G401.6 (cell line): Measurements from ENCODE around the gene SLC25A21.
"Not testable (repeated sequence)": the region's sequence is repeated elsewhere in the genome, so short reads cannot be mapped to it uniquely, and the experiment has no call there.

ENCODE experiments used
- FAIRE-seq: peaks from 2 replicates; lab custom pipeline; 2012; peaks lifted over from hg19 to GRCh38; lab: Jason Lieb, UNC

Gene SLC25A21

DNA sequence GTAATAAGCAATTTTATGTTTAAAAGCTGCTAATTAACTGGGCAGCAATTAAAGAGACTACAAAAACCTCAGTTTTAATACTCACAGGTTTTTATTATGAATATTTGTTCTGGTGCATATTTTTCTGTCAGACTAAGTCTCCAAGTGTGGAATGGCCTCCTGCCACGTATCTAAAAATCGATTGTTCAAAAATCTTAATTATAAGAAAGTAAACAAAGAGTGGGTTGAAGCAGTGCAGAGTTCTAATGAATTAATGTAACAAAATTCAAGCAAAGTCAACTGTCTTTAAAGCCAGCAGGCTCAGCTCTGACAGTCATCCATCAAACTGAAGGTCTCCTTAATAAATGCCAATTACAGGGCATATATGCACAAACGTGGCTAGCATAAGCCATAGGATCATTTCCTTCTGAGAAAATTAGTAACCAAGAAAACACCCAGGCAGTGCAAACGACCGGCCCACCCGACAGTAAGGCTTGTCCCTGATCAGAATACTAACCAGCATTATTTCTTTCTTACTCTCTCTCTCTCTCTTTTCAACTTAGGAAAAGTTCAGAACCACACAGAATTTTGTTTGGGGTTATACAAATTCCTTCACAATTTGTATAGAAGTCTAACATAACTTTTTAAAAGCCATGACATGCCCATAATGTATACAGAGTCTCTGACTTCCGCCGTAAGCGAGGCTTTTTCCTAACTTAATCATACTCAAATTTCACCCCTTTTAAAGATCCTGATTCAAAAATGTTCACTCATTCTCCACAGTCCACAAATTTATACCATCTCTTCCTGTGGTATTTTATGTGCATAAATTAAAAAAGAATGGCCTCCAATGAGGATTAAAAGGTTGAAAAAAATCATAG, 83.8 kb downstream of the SLC25A21 start:
- no peak for FAIRE-seq

DNA sequence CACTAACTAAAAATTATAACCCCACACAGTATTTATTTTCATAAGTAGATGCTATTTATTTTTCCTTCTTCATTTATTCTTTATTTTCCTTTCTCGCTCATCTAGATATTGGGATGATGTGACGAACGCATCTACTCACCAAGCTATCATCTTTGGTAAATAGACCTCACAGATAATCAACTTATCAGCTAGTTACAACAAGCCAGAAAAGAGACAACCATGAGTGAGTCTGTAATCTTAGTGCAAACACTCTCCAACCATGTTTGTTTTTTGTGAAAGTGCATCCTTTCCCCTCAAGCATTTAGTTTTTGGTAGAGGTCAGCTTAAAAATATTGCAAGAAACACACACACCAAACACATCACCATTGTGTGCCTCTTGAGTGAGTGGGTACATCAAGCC, 84.9 kb downstream of the SLC25A21 start:
- no peak for FAIRE-seq

DNA sequence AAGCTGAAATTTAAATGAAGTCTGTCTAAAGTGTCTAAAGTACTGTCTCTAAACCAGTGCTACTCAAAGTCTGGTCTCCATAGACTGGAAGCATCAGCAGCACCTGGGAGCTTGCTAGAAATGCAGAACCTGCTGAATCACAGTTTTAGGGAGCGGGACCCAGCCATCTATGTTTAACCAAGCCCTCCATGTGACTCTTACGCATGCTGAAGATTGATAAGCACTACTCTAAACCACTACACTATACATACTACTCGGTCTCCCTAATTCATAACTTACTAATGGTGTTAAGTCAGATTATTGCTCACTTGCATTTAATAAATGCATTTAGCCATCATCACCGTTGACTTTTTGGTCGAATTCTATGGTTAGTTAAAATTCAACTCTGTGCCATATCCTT, 88.8 kb downstream of the SLC25A21 start:
- FAIRE-seq, result no peak

DNA sequence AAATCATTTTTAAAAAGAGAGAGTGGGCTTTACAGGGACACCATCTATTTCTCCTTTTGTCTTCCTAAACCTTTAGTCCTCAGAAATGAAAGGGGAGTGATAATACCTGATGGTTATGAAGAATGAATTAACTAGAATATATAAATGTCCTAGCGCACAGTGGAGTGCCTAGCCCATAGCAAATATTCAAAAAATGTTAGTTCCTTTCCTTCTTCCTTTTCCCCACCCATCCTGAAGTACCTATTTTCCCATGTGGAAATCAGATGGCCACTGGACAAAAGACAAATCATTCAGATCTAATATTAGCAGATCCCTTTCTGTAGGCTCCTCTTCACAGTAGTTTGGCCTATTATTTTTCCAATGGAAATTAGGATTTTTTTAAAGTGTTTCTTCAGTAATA, 90.0 kb downstream of the SLC25A21 start:
- FAIRE-seq, result no peak

DNA sequence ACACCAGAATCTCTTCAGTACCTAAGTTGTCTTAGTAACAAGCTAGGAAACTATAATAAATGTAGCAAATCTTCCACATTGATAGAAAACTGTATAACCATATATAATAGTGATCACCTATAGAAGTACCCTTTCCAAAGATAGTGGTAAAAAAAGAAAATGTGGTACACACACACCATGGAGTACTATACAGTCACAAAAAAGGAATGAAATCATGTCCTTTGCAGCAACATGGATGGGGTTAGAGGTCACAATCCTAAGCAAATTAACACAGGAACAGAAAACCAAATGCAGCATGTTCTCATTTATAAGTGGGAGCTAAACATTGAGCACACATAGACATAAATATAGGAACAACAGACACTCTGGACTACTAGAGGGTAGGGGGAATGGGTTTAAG, 90.5 kb downstream of the SLC25A21 start:
- no peak for FAIRE-seq

DNA sequence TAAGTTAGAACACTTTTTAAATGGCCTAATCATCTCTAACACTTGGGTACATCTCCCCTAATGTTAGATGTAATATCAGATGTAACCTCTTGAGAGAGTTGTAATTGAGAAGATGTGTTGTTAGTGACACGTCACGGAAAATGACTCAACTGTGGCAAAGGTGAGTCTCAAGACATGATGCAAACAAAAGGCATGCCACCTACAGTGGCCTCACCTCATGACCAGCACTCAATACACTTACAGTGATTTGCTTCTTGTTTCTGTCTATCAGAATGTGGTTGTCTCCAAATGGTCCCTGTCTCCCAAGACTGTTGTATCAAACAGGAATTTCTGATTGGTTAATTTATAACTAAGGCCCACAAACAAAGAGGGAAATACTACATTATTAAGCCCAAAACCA, 91.2 kb downstream of the SLC25A21 start:
- FAIRE-seq, result no peak

DNA sequence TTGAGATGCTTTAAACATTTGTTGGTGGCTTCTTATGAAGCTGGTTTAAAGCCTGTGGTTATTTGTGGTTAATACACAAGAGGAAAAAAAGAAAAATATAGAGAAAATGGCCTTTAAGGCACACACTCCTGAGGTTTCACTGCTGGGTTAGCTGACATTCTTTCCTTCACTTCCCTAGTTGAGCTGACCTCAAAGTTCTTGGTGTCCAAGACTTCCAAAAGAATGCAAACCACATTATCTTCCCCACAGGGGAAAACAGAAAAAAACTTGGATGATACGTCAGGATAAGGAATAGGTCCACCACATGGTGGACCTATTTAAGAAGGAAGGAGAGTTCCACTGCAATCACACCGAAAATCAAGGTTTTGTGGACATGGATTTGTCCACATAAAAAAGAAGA, 94.3 kb downstream of the SLC25A21 start:
- no peak for FAIRE-seq

DNA sequence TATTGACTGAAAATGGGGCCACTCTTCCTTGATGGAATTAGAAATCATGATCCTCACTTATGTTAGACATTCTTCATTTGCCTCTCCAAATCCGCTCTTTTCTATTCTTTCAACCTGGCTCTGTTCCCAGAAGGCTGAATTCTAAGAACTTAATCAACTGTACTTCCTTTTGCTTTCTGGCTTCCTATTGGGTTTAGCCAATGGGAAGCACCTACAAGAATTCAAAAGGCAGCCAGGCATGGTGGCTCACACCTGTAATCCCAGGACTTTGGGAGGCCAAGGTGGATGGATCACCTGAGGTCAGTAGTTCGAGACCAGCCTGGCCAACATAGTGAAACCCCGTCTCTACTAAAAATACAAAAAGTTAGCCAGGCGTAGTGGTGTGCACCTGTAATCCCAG, 98.1 kb downstream of the SLC25A21 start:
- FAIRE-seq, result not testable (repeated sequence)

DNA sequence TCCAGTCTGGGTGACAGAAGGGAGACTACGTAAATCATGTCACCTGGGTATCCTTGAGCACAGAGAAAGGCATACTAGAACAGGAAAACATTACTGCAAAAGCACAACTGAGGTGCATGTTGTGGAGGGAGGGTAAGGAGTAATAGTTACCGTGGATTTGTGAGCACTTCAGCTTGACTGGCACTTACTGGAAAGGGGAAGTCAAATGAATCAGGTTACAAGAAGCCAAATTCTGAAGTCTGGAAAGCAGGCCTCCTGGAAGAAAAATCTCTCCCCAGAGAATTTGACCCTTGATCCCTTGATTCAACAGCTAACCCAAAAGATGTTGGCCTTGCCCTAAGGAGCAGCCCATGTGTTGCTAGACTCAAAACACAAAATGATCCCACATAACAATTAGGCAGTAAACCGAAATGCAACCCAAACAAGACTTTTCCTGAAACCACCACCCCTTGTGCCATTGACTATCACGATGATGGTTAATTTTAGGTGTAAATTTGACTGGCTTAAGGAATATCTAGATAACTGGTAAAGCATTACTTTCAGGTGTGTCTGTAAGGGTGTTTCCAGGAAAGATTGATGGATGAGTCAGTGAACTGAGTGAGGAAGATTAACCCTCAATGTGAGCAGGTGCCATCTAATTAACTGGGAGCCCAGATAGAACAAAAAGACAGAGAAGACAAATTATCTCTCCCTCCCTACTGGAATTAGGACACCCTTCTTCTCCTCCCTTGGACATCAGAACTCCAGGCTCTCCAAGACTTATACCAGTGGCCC, 108.8 kb downstream of the SLC25A21 start:
- FAIRE-seq, result no peak

DNA sequence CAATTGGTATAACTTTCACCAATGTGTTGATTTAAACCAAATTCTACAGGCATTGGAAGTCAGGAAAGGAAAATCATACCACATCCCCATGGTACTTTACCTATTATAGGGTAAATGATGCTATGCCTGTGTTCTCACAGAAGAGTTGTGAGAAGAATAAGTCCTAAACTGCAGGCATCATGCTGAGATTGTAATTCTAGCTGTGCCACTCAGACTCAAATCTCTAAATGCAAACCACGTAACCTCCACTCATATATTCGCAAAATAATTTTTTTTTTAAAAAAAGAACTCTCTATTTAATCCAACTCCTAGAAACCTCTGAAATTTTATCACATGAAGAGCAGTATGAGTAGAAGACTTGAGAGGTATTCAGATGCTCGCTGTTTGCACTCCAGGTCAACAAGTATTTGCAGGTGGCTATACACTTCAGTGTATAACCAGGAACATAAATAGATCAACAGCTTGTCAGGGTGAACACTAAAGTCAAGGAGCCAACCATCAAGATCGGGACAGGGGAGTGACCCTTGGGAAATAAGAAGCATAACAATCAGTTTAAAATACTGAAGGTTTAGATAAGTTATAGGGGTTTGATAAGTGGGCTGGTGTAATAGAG, 110.1 kb downstream of the SLC25A21 start:
- FAIRE-seq, result no peak

DNA sequence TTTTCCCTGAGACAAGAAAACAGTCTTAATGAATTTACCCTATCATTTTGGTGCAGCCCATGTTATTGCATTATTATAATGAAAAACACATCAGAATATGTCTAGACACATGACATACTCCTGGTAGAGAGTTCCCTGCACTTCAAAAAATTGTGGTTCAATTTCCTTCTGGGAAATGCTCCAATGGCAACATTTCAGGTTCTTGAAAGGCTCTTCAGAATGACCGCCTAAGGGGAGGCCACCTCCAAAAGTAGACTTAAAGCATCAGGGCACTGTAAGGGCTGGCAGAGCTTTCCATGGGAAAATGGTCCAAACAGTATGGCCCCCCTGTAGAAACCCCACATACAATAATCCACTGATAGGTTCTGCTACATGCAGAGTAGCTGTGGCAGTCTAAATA, 110.7 kb downstream of the SLC25A21 start:
- no peak for FAIRE-seq

DNA sequence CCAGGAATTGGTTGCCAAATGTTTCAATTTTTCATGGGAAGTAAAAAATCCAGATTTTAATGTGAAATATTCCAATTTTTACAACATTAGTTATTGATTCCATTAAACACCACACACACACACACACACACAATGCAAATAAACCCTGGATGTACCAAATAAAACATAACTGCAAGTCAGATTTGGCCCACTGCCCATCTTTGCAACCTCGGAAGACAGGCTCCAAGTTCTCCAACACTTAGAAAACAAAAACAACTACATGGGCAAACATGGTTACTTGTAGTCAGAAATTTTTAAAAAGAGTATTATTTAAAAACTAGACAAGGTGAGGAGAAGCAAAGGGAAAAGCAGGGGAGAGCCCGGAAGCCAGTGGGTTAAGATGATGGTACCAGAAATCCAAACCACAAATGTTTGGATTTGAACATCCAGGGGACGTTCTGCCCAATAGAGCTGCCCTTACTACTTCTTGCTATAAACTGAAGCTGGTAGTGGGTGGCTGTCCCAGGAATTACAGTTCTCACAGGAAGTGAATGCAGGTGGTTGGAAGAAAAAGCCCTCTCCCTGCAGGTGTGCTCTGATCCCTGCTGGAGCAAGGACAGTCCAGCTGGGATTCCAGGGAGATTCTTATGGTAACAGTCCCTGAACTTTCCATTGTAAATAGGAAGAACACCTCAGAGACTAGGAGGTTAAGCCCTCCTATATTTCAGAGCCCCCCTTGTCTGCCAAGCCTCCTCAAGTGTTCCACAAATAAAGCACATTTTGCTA, 111.7 kb downstream of the SLC25A21 start:
- FAIRE-seq, result no peak

DNA sequence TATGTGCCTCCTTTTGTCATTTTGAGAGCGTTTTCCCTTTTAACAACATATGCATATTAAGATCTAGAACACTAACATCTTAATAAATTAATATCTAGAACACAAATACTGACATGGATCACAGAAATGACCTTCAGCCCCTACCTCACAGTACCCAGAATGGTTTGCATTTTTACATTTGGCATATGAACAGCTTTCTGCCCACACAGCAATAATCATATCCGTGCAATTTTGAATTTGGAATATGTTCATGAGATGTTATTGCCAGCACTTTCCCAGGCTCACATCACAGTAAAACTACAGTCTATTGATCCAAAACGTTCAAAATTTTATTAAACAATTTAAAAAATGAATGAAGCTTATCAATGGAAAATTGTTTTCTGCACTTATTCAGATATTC, 114.6 kb downstream of the SLC25A21 start:
- no peak for FAIRE-seq

DNA sequence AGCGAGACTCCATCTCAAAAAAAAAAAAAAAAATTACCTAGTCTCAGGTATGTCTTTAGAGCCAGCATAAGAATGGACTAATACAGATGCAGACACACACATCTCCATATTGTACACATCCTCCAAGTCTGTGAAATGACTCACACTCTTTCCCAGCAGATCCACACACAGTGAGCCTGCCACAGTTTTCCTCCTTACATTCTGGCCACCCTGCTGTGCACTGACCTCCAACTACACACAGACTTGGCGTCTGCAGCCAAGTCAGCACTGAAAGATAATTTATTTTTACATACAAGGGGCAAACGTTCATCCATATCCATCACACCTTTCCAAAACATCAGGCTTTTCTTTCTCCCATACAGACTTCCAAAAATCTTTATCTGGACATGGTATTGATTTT, 115.9 kb downstream of the SLC25A21 start:
- no peak for FAIRE-seq

DNA sequence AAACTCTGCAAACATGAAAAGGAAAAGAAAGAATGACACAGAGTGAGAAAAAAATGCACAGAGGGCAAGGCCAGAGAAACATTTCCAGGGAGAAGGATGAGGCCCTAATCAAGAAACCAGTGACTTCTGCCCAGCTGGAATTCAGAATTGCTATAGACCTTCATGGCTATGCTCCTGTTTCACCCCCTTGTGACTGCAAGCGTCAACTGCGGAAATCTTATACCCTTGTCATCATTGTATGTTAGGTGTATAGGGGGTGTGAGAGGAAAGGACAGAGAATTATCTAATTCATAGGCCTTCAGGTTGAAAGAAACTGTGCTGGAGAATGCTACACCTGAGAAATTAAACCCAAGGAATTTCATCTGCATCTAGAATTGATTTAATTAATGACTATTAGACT, 117.5 kb downstream of the SLC25A21 start:
- FAIRE-seq, result no peak

DNA sequence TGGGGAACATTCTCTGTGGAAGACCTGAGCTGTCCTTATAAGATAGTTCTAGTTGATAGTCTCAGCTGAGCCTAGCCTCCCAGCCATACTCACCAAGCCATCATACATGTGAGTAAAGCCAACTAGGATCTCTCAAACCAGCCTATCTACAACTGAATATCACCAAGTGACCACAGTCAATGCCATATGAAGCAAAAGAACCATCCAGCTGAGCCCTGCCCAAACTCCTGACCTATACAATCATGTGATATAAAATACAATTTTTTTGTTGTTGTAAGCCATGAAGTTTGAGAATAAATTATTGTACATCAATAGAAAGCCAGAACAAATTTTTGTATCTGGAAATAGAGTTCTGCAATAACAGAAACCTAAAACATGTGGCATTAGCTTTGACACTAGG, 118.3 kb downstream of the SLC25A21 start:
- no peak for FAIRE-seq

DNA sequence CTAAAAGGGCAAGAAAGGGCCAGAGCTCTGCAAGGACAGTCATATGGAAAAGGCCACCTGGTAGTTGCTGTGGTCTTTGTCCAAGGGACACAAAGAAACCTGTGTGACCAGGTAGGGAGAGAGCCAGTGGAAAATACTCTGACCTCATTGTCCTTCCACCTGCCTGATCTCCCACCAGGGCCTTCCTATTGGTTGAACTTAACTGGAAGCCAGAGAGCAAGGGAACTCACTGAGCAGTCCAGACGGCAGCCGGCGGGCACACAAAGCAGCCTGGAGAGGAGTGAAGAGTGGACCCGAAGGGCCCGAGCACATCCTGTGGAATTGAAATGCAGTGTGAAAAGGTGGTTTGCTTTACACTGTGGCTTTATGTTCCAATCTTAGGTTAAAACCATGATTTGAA, 120.7 kb downstream of the SLC25A21 start:
- FAIRE-seq, result no peak

DNA sequence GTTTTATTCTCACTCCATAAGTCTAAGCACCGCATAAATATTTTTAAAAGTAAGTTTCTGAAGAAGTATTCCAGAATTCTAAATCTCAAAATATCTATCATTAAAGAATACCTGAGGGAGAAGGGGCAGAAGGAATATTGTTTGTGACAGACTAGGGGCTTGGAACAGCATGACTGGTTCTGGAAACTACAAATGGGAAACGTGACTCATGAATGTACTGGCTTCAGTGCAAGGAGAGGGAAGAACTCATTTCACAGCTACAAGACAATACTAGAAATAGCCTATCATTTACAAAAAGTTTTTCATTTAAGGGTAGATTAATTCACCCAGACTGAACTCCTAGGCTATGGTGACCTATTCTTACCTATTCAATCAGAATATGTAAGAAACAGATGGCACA, 121.3 kb downstream of the SLC25A21 start:
- FAIRE-seq, result no peak

DNA sequence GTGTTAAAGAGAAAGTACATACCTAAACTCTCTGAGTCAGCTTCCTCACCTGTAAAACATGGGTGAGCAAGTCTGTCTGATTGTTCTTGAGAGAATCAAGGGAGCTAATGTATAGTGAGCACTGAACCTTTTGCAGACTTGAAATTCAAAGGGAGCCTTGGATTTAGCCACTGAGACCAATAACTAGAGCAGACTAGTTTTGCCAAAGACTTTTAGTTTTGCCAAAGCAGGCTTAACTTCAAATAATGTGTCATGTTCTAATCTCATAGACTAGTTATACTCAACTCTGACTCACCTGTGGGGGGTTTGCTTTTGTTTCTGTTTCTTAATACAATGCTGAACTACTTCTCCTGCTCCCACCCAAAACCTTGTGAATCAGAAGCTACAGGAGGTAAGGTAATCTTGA, 123.7 kb downstream of the SLC25A21 start:
- FAIRE-seq, result no peak

DNA sequence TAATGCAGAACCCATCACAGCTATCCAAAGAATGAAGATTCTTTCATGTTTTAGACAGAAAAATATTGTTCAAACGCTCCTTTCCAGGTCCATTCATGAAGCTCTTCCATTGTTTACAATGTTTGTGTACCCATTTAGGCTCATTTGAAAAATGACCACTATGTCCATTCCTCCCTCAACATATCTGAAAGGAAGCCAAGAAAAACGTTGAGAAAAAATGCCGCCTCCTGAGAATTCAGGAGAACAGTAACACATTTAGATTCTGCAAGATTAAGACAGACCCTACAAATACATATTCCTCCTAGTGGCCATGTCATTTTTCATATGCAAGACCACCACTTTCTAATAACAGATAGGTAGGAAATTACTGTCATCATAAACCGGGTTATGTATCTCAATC, 124.4 kb downstream of the SLC25A21 start:
- FAIRE-seq, result no peak

DNA sequence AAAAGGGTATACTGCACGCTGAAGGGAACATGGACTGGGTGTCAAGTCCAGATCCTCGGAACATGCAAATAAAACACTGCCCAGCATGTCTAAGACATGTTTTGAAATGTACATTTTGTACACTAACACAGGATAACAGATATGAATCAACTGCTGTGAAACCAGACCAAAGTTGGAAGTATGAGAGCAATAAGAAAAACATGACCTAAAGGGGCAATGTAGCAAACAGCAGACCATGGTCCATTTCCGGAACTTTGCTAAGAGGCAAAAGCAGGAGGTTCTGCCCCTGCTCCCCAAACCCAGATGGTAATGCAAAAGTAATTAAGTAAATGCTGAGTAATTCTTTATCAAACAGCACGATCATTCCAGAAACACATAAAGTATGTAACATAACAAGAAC, 125.2 kb downstream of the SLC25A21 start:
- FAIRE-seq, result no peak

DNA sequence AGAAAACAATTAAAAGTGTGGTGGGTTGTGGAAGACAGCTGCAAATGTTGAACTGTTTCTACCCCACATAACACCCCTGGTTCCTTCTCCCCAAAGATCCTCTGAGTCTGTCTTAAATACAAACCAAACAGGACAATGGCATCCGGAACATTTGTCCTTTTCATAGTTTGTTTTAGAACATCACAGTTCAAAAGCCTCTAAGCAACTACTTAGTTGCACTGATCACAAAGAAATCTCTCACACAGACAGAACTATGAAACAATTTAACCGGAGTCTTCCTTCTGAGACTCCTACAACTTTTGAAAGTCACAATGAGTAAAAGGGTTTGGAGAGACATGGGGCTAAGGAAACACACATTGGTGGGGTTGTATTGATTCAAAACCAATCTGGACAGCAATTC, 125.6 kb downstream of the SLC25A21 start:
- no peak for FAIRE-seq
